ENCODE measurements around the gene VAV2. TPM values are rescaled to one million over a fixed set of nuclear protein-coding genes. Genes with fewer than 3 reads are reported as not detected.

The VAV2 gene
- total RNA-seq, 3 donors from 2014 or later, result 5.3 to 9.5 (median 8.8) TPM

DNA sequence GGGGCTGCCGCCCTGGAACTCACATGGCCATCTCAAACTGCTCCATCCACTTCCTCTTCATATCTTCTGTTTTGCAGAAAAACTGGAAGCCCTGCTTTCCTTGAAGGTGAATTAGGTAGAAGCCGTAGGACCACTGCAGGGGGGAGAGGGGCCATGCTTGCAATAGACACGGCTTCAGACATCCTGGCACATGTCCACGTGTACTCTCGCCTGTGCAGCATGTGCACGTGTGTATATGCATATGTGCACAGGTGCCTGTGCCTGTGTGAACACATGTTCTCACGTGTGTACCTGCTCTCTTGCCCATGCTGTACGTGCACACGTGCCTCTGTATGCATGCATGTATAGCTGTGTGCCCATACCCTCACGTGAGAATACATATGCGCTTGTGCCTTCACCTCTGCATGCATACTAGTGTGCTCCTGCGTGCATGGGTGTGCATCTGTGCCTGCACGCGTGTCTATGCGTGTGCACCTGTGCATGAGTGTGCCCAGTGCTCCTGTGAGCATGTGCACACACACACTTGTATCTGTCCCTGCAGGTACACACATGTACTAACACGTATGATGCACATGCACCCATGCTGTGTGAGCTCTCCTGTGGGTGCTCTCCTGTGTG, 206.3 kb downstream of the VAV2 start:
- H3K4me3 ChIP-seq, result no peak overlapping the region
- H3K27ac ChIP-seq, result no peak overlapping the region
- TF ChIP-seq POLR2AphosphoS5 (IDR thresholded peaks at IDR 0.05), result no peak
- TF ChIP-seq POLR2A (IDR thresholded peaks at IDR 0.05), result no peak
- TF ChIP-seq, protein P1, sequence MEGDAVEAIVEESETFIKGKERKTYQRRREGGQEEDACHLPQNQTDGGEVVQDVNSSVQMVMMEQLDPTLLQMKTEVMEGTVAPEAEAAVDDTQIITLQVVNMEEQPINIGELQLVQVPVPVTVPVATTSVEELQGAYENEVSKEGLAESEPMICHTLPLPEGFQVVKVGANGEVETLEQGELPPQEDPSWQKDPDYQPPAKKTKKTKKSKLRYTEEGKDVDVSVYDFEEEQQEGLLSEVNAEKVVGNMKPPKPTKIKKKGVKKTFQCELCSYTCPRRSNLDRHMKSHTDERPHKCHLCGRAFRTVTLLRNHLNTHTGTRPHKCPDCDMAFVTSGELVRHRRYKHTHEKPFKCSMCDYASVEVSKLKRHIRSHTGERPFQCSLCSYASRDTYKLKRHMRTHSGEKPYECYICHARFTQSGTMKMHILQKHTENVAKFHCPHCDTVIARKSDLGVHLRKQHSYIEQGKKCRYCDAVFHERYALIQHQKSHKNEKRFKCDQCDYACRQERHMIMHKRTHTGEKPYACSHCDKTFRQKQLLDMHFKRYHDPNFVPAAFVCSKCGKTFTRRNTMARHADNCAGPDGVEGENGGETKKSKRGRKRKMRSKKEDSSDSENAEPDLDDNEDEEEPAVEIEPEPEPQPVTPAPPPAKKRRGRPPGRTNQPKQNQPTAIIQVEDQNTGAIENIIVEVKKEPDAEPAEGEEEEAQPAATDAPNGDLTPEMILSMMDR (IDR thresholded peaks at IDR 0.05), result no peak
- H3K9me3 ChIP-seq, result no peaks in the 10 kb centered on the region
- H3K27me3 ChIP-seq, result no peaks in the 10 kb centered on the region
- no peaks in the 10 kb centered on the region for H3K4me1 ChIP-seq
- intact Hi-C loops (cut with DNase I; ENCODE audit: low total_unique reads), result no loop called here
- no peak for DNase-seq (ENCODE audit: low spot score in 2 of 2)
- no peaks in the 10 kb centered on the region for H3K36me3 ChIP-seq

DNA sequence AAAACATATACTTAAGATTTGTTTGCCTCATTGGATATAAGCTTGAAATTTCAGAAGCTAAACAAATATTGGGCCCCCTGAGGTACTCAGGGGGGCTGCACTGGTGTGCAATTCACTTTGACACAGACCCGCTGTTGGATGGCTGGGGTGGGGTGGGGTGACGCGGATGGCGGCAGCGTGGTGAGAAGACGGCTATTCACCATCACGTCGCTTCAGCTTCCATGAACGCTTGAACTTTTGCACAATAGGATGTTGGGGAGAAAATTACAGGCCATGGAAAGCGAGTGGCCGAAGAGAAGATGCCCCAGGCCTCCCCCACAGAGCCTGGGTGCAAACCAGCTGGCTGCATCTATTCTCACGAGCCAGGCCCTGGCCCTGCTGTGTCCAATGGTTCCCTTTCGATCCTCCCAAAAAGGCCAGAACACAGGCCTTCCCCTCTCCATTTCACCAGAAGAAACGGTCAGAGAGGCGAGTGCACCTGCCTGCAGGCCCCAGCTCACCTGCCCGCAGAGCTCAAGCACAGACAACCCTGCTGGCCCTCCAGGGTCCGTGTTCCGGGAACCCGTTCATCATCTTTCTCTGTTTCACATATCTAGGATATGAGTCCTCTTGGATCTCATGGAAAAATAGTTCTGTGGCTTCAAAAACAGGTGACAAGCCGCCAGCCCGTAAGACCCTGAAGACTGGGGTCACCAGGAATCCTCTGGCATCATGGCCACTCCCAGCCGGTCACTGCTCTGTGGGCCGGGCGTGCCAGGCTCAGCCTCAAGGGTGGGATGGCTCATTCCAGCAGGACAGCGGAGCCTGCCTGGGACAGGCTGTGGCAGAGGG, 207.2 kb downstream of the VAV2 start:
- no peaks in the 10 kb centered on the region for H3K4me1 ChIP-seq
- no peak for DNase-seq (ENCODE audit: low spot score in 2 of 2)
- TF ChIP-seq POLR2AphosphoS5 (IDR thresholded peaks at IDR 0.05), result no peak
- no peak for TF ChIP-seq POLR2A (IDR thresholded peaks at IDR 0.05)
- TF ChIP-seq, protein P1 (IDR thresholded peaks at IDR 0.05), result no peak
- H3K36me3 ChIP-seq, result no peaks in the 10 kb centered on the region
- H3K4me3 ChIP-seq, result no peak overlapping the region
- no peaks in the 10 kb centered on the region for H3K9me3 ChIP-seq
- H3K27me3 ChIP-seq, result no peaks in the 10 kb centered on the region
- intact Hi-C loops (cut with DNase I; ENCODE audit: low total_unique reads), result no loop called here
- no peak overlapping the region for H3K27ac ChIP-seq

DNA sequence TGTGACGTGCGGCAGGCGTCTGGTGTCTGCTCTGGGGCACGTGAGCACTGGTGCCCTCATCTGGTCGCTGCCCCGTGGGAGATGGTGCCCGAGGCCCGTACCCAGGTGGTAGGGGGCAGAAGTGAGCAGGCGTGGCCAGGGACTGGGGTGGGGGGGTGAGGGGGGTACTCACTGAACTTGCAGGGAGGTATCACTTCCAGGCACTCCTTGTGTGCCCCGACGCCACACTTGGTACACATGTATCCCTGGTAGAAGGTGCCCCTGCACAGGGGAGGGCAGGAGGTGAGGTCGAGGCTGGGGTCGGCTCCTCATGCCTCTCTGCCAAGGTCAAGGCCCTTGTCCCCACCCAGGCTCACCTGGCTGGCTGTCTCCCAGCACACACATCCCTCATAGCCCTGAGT, 208.8 kb downstream of the VAV2 start:
- no peaks in the 10 kb centered on the region for H3K36me3 ChIP-seq
- H3K27ac ChIP-seq, result no peak overlapping the region
- no peaks in the 10 kb centered on the region for H3K27me3 ChIP-seq
- intact Hi-C loops (cut with DNase I; ENCODE audit: low total_unique reads), result no loop called here
- no peak for DNase-seq (ENCODE audit: low spot score in 2 of 2)
- TF ChIP-seq POLR2A (IDR thresholded peaks at IDR 0.05), result no peak
- TF ChIP-seq, protein P1 (IDR thresholded peaks at IDR 0.05), result no peak
- no peaks in the 10 kb centered on the region for H3K9me3 ChIP-seq
- no peaks in the 10 kb centered on the region for H3K4me1 ChIP-seq
- H3K4me3 ChIP-seq, result no peak overlapping the region

DNA sequence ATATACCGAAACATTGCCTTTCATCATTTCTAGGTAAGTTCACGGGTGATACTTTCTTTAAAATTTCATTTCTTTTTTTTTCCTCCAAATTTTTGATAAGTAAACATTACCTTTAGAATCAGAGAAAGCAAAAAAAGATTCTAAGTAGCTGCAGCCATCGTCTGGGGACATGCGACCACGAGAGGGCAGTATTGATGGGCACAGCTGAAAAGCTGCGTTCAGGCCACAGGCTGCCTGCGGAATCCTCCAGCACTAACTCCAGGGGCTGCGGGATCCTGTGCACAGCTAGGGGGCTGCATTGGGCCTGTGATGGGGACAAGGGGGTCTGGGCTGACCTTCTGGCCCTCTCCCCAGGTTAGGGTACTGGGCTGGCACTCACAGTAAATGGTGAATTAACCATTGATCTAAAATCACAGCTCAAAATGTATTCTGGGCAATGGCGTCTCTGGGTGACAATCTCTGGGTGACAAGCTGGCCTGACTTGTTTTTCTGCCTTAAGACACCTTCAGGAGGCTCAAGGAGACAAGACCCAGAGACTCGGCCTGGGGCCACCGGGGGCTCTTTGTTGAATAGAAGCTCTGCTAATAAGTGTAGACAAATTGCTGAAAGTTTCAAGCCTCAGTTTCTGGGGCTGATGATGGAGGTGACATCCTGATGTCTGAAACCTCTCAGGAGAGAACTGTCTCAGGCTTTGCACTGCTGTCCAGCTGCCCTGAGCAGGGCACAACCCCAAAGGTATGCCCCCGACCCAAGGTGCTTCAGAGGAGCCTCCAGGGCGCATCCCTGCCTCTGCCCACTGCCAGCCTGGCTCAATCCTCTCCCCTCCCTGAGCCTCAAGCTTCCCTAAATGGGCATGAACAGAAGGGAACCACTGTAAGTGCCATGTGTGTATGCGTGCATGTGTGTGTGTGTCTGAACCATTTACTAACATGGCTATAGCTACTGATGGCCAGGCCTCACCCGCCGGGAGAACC, 209.7 kb downstream of the VAV2 start:
- peak; percentile 64 to 73 for DNase-seq (ENCODE audit: low spot score in 2 of 2)
- intact Hi-C loops (cut with DNase I; ENCODE audit: low total_unique reads), result no loop called here
- Histone ChIP-seq H3K4me3 (no peak overlapping the region), H3K36me3 (no peaks in the 10 kb centered on the region), H3K4me1 (no peaks in the 10 kb centered on the region), H3K9me3 (no peaks in the 10 kb centered on the region), H3K27ac (no peak overlapping the region), H3K27me3 (no peaks in the 10 kb centered on the region)
- TF ChIP-seq POLR2AphosphoS5 (IDR thresholded peaks at IDR 0.05), result no peak
- TF ChIP-seq, protein P1 (IDR thresholded peaks at IDR 0.05), result peak; percentile 55 to 76 (median 74)

All from breast epithelium (tissue), 4 donors.